Caco-2 (cell line): ENCODE measurements around the gene GAS7. TPM values are rescaled to one million over a fixed set of nuclear protein-coding genes. Genes with fewer than 3 reads are reported as not detected.

Experiments used
- BruUV-seq: library from RNA; stranded (reverse); fragments of 400-500 nt; replicated peaks from 2 replicates; lab custom pipeline; 2021; lab: Mats Ljungman, UMichigan
- CTCF ChIA-PET: fragments of 300-600 bp; sonication (Branson Sonifier 250); formaldehyde crosslinking; loops from one replicate; lab custom pipeline; 2022; ENCODE audit warnings: antibody characterized with exemption; lab: Charles Lee
- POLR2A ChIA-PET: fragments of 300-600 bp; sonication (Branson Sonifier 250); formaldehyde crosslinking; loops from one replicate; lab custom pipeline; 2022; ENCODE audit warnings: antibody characterized with exemption; lab: Charles Lee
- DNase-seq, 2 experiments: peaks; one replicate each; pipeline versions ENCODE4 v3.0.0 to v3.0.0-alpha.2; 2020 to 2022
- H3K27me3 ChIP-seq: replicated peaks from 2 replicates; pipeline ENCODE4 v1.6.0; 2011; ENCODE audit warnings: low read length; ENCODE audit not compliant: control insufficient read depth, insufficient read depth
- H3K36me3 ChIP-seq: 2 replicates; pipeline ENCODE4 v1.5.1; 2011; ENCODE audit warnings: low read length; ENCODE audit not compliant: control insufficient read depth, insufficient read depth
- H3K4me1 ChIP-seq: fragments of 250-450 bp; sonication (Bioruptor Pico); 2 replicates; pipeline ENCODE4 v1.5.1; 2020; ENCODE audit warnings: mild to moderate bottlenecking
- H3K4me3 ChIP-seq: 2 replicates; pipeline ENCODE4 v1.5.1; 2011; ENCODE audit warnings: low read depth, mild to moderate bottlenecking, control low read depth, low read length
- H3K9me3 ChIP-seq: fragments of 250-450 bp; sonication (Bioruptor Pico); 2 replicates; pipeline ENCODE4 v1.5.1; 2020; ENCODE audit warnings: mild to moderate bottlenecking, moderate library complexity
- H3K27ac Mint-ChIP-seq: one replicate; pipeline ENCODE4 v1.8.0; 2022; ENCODE audit warnings: mixed read lengths; ENCODE audit not compliant: unreplicated experiment
- H3K27me3 Mint-ChIP-seq: one replicate; pipeline ENCODE4 v1.8.0; 2022; ENCODE audit warnings: mixed read lengths; ENCODE audit not compliant: insufficient read depth, unreplicated experiment
- H3K36me3 Mint-ChIP-seq: one replicate; pipeline ENCODE4 v1.8.0; 2022; ENCODE audit warnings: mild to moderate bottlenecking, mixed read lengths; ENCODE audit not compliant: insufficient read depth, unreplicated experiment
- H3K4me1 Mint-ChIP-seq: one replicate; pipeline ENCODE4 v1.8.0; 2022; ENCODE audit warnings: low read depth, mixed read lengths; ENCODE audit not compliant: unreplicated experiment
- H3K4me3 Mint-ChIP-seq: one replicate; pipeline ENCODE4 v1.8.0; 2022; ENCODE audit warnings: mild to moderate bottlenecking, moderate library complexity, mixed read lengths; ENCODE audit not compliant: unreplicated experiment
- H3K9me3 Mint-ChIP-seq: one replicate; pipeline ENCODE4 v1.8.0; 2022; ENCODE audit warnings: mixed read lengths; ENCODE audit not compliant: unreplicated experiment
- intact Hi-C: fragments of 100-400 bp; cut with micrococcal nuclease; formaldehyde crosslinking; loops from one replicate; pipeline ENCODE4 v1.10.0; 2022; ENCODE audit not compliant: unreplicated experiment
- total RNA-seq: library from RNA; stranded (reverse); gene quantifications from 2 replicates; pipeline ENCODE4 v1.2.3, GENCODE V29; 2022
- TF ChIP-seq, protein P1 (sequence below), 2 experiments: fragments of 200-600 bp in 1 of 2; IDR thresholded peaks; 1 replicate in 1 of 2; 2 replicates in 1 of 2; pipeline versions ENCODE4 v1.5.1 to v1.8.0; 2011 to 2022; ENCODE audit warnings: antibody characterized with exemption in 1 of 2, control low read depth in 1 of 2, inconsistent platforms in 1 of 2, low read depth in 1 of 2, low read length in 1 of 2, mild to moderate bottlenecking in 1 of 2, moderate library complexity in 1 of 2; ENCODE audit not compliant: insufficient read depth in 1 of 2, severe bottlenecking in 1 of 2, unreplicated experiment in 1 of 2

Gene GAS7
- total RNA-seq, 1 experiment from 2014 or later = 0.34 TPM

DNA sequence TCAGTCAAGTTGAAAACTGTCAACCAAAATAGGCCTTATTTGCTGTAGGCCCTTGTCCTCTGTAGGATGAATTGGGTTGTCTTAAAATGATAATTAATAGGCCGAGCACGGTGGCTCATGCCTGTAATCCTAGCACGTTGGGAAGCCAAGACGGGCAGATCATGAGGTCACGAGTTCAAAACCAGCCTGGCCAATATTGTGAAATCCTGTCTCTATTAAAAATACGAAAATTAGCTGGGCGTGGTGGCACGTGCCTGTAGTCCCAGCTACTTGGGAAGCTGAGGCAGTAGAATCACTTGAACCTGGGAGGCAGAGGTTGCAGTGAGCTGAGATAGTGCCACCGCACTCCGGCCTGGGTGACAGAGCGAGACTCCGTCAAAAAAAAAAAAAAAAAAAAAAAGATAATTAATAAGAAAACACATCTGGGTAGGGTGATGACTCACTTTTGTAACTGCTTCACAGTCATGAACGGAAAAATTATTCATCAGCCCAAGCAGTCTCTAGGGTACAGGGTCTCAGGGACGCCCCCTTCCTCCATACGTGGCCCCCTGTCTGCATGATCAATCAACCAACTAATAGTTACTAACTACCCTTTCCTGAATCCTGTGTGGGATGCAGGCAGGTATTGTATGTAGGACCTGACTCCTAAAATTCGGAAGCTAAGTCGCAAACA, 156.4 kb downstream of the GAS7 start:
- no peaks in the 10 kb centered on the region for H3K27me3 Mint-ChIP-seq
- H3K4me1 Mint-ChIP-seq = no peaks in the 10 kb centered on the region
- no peaks in the 10 kb centered on the region for H3K36me3 Mint-ChIP-seq
- no peak for DNase-seq
- intact Hi-C loops = no loop called here
- Histone ChIP-seq H3K4me3 (no peak overlapping the region), H3K27me3 (no peaks in the 10 kb centered on the region), H3K4me1 (no peaks in the 10 kb centered on the region), H3K36me3 (no peaks in the 10 kb centered on the region), H3K9me3 (no peaks in the 10 kb centered on the region)
- ChIA-PET POLR2A (no interaction called here), CTCF (no interaction called here)
- H3K27ac Mint-ChIP-seq = no peak overlapping the region
- H3K9me3 Mint-ChIP-seq = no peaks in the 10 kb centered on the region
- BruUV-seq = no TSS peak
- TF ChIP-seq, protein P1, sequence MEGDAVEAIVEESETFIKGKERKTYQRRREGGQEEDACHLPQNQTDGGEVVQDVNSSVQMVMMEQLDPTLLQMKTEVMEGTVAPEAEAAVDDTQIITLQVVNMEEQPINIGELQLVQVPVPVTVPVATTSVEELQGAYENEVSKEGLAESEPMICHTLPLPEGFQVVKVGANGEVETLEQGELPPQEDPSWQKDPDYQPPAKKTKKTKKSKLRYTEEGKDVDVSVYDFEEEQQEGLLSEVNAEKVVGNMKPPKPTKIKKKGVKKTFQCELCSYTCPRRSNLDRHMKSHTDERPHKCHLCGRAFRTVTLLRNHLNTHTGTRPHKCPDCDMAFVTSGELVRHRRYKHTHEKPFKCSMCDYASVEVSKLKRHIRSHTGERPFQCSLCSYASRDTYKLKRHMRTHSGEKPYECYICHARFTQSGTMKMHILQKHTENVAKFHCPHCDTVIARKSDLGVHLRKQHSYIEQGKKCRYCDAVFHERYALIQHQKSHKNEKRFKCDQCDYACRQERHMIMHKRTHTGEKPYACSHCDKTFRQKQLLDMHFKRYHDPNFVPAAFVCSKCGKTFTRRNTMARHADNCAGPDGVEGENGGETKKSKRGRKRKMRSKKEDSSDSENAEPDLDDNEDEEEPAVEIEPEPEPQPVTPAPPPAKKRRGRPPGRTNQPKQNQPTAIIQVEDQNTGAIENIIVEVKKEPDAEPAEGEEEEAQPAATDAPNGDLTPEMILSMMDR (IDR thresholded peaks at IDR 0.05; ENCODE audit: insufficient read depth in 1 of 2, low read depth in 1 of 2, low read length in 1 of 2, severe bottlenecking in 1 of 2, unreplicated experiment in 1 of 2) = no peak
- H3K4me3 Mint-ChIP-seq = no peak overlapping the region

DNA sequence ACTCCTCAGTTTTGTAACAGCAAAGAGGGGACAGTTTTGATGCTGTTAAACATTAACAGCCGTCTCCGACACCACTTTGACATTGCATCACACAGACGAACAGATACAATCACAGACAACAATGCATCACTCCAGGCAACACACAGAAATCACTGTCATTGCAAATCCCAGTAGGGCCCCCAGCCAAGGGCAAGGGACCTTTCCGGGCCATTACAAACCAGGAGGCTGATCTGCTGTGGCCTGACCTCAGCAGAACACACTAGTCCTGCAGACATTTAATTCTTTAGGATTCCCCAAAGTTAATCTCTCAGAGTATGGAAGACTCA, 157.2 kb downstream of the GAS7 start:
- Histone ChIP-seq H3K9me3 (no peaks in the 10 kb centered on the region), H3K36me3 (no peaks in the 10 kb centered on the region), H3K27me3 (no peaks in the 10 kb centered on the region), H3K4me3 (no peak overlapping the region), H3K4me1 (no peaks in the 10 kb centered on the region)
- Mint-ChIP-seq H3K4me3 (no peak overlapping the region), H3K27ac (no peak overlapping the region), H3K4me1 (no peaks in the 10 kb centered on the region), H3K27me3 (no peaks in the 10 kb centered on the region), H3K36me3 (no peaks in the 10 kb centered on the region), H3K9me3 (no peaks in the 10 kb centered on the region)
- TF ChIP-seq, protein P1 (IDR thresholded peaks at IDR 0.05; ENCODE audit: insufficient read depth in 1 of 2, low read depth in 1 of 2, low read length in 1 of 2, severe bottlenecking in 1 of 2, unreplicated experiment in 1 of 2) = no peak
- peak in 1 of 2 experiments; percentile 29 for DNase-seq
- intact Hi-C loops = no loop called here
- POLR2A ChIA-PET = no interaction called here
- CTCF ChIA-PET = no interaction called here
- no TSS peak for BruUV-seq

DNA sequence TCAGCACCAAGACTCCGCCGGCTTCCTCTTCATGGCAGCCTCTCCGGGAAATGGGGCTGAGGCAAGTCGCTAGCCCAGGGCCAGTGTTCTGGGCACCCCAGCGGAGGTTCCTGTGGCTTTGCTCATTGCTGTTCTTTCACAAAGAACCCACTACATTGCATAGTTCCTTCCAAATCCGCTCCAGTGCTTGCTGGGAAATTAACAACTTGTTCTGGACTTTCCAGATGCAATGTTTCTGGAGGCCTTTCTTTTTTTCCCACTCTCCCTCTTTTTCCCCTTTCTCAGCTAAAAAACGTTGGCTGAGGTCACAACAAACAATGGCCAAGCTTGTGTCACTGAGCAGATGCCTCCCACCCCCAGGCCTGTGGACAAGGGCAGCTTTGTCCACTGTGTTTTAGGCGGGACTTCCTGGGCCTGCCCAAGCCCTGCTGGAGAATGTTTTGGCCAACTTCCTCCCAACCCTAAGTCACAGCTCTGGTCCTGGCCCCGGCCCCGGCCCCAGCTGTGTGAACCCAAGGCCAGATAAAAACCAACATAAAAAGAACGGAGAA, 161.8 kb downstream of the GAS7 start:
- H3K4me3 ChIP-seq = no peak overlapping the region
- ChIA-PET CTCF (no interaction called here), POLR2A (no interaction called here)
- H3K4me1 ChIP-seq = no peaks in the 10 kb centered on the region
- no peak overlapping the region for H3K4me3 Mint-ChIP-seq
- intact Hi-C loops = no loop called here
- no peaks in the 10 kb centered on the region for H3K36me3 Mint-ChIP-seq
- DNase-seq = no peak
- no peaks in the 10 kb centered on the region for H3K27me3 ChIP-seq
- no peaks in the 10 kb centered on the region for H3K4me1 Mint-ChIP-seq
- TF ChIP-seq, protein P1 (IDR thresholded peaks at IDR 0.05; ENCODE audit: insufficient read depth in 1 of 2, low read depth in 1 of 2, low read length in 1 of 2, severe bottlenecking in 1 of 2, unreplicated experiment in 1 of 2) = no peak
- H3K27ac Mint-ChIP-seq = no peak overlapping the region
- H3K9me3 ChIP-seq = no peaks in the 10 kb centered on the region
- H3K36me3 ChIP-seq = no peaks in the 10 kb centered on the region
- no peaks in the 10 kb centered on the region for H3K9me3 Mint-ChIP-seq
- H3K27me3 Mint-ChIP-seq = no peaks in the 10 kb centered on the region
- no TSS peak for BruUV-seq
